NCI-H446 treated with DMSO at 0.1 percent for 48 hours (cell line): ENCODE data around the gene MACF1.
"Not testable (repeated sequence)": the region's sequence is repeated elsewhere in the genome, so short reads cannot be mapped to it uniquely, and the experiment has no call there.

Source experiments
- DNase-seq: peaks from one replicate; lab custom pipeline; 2025; lab: John Stamatoyannopoulos, UW

Gene MACF1

GRCh38 chr1:39494671-39495410 lies 290.3 kb downstream of the MACF1 start:
- no peak for DNase-seq

- DNase-seq = not testable (repeated sequence)
Measured at GRCh38 chr1:39496520-39496919, 292.0 kb downstream of the MACF1 start.

GRCh38 chr1:39497585-39497984 lies 293.1 kb downstream of the MACF1 start:
- no peak for DNase-seq

- not testable (repeated sequence) for DNase-seq
Measured at GRCh38 chr1:39498096-39498710, 293.7 kb downstream of the MACF1 start.

- not testable (repeated sequence) for DNase-seq
Measured at GRCh38 chr1:39498821-39499220, 294.3 kb downstream of the MACF1 start.

- DNase-seq = no peak
Measured at GRCh38 chr1:39499668-39500067, 295.2 kb downstream of the MACF1 start.

- no peak for DNase-seq
Measured at GRCh38 chr1:39500862-39501389, 296.4 kb downstream of the MACF1 start.

GRCh38 chr1:39501666-39502065 lies 297.2 kb downstream of the MACF1 start:
- DNase-seq = peak; percentile 45

GRCh38 chr1:39504436-39504835 lies 299.9 kb downstream of the MACF1 start:
- DNase-seq = not testable (repeated sequence)

- DNase-seq = no peak
Measured at GRCh38 chr1:39505289-39505688, 300.8 kb downstream of the MACF1 start.

- no peak for DNase-seq
Measured at GRCh38 chr1:39507230-39507928, 302.9 kb downstream of the MACF1 start.

- DNase-seq = no peak
Measured at GRCh38 chr1:39508266-39508665, 303.8 kb downstream of the MACF1 start.

- DNase-seq = no peak
Measured at GRCh38 chr1:39508857-39509305, 304.4 kb downstream of the MACF1 start.

- no peak for DNase-seq
Measured at GRCh38 chr1:39509360-39510009, 305.0 kb downstream of the MACF1 start.

- DNase-seq = not testable (repeated sequence)
Measured at GRCh38 chr1:39510570-39511186, 306.2 kb downstream of the MACF1 start.

GRCh38 chr1:39511477-39511876 lies 307.0 kb downstream of the MACF1 start:
- DNase-seq = not testable (repeated sequence)

GRCh38 chr1:39512234-39512847 lies 307.8 kb downstream of the MACF1 start:
- DNase-seq = not testable (repeated sequence)

GRCh38 chr1:39514710-39515124 lies 310.2 kb downstream of the MACF1 start:
- not testable (repeated sequence) for DNase-seq

- DNase-seq = not testable (repeated sequence)
Measured at GRCh38 chr1:39515131-39516086, 310.9 kb downstream of the MACF1 start.

GRCh38 chr1:39516841-39517240 lies 312.3 kb downstream of the MACF1 start:
- not testable (repeated sequence) for DNase-seq
